ENCODE measurements around the gene GRIA3.

DNA sequence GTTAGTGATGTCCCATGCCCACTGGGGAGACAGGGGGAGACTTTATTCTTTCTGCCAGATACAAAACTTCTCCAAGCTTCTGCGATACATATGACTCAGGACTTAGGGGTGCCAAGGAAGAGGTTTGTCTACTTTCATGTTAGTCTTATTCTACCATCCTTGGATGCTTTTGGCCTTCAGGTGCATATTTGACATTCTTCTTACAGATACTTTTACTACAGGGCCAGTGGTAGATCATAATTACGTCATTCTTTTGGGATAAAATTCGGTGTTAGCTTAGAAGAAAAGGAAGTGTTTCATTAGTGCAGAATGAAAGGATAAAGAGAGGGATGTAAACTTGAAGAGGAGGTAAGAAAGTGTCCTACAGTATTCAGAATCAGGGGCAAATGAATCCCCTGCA is 303.6 kb downstream of the GRIA3 start:
- no peak for TF ChIP-seq POLR2AphosphoS5 (IDR thresholded peaks at IDR 0.05; ENCODE audit: low read depth, low read length)
- TF ChIP-seq POLR2A (IDR thresholded peaks at IDR 0.05; ENCODE audit: low read depth, low read length) = no peak

Data from GM12892 (cell line).